K562 (cell line): ENCODE measurements around the gene SRM. TPM values are rescaled to one million over a fixed set of nuclear protein-coding genes. Genes with fewer than 3 reads are reported as not detected.

ENCODE experiments used
- EWSR1 ChIP-seq: fragments of 450-650 bp; IDR thresholded peaks from 2 replicates; pipeline ENCODE4 v1.6.1; 2018; ENCODE audit warnings: borderline replicate concordance, mild to moderate bottlenecking, low read depth, moderate library complexity; ENCODE audit not compliant: partially characterized antibody
- KAT8 ChIP-seq: fragments of 450-650 bp; IDR thresholded peaks from 2 replicates; pipeline ENCODE4 v1.6.1; 2016; ENCODE audit warnings: low read depth, mild to moderate bottlenecking
- RB1 ChIP-seq: fragments of 450-650 bp; IDR thresholded peaks from 2 replicates; pipeline ENCODE4 v1.6.1; 2017; ENCODE audit warnings: low read depth, mild to moderate bottlenecking
- SAP30 ChIP-seq: fragments of 200-600 bp; sonication (generic); IDR thresholded peaks from 2 replicates; pipeline ENCODE4 v1.6.1; 2012; ENCODE audit warnings: borderline replicate concordance, low read depth, mild to moderate bottlenecking, moderate library complexity, low read length, control low read depth, inconsistent platforms; ENCODE audit not compliant: insufficient read depth, poor library complexity, severe bottlenecking
- TRIM24 ChIP-seq, 2 experiments: fragments of 450-650 bp; IDR thresholded peaks; 2 replicates each; pipeline ENCODE4 v1.6.1; 2016
- polyA plus RNA-seq, 8 experiments: library from polyadenylated mRNA; depleted of rRNA in 4 of 8; stranded (reverse) in 5 of 8; unstranded in 3 of 8; fragments of >200 nt; fragmentation: Nextera tagmentation in 2 of 8; fragmentation: Illumina TruSeq in 1 of 8; extraction: Ambion mirVana in 2 of 8; extraction: Trizol in 1 of 8; gene quantifications; 2 replicates each; pipeline versions ENCODE4 v1.2.1 to v1.2.3, GENCODE V29; 2011 to 2014; ENCODE audit warnings: inconsistent platforms in 1 of 8, missing spikeins in 1 of 8
- total RNA-seq, 7 experiments: library from RNA; depleted of rRNA in 6 of 7; stranded (reverse); fragments of >200 nt in 6 of 7; fragmentation: Illumina TruSeq in 2 of 7; extraction: Trizol in 2 of 7; gene quantifications; 2 replicates each; pipeline versions ENCODE4 v1.2.1 to v1.2.3, GENCODE V29; 2011 to 2021; ENCODE audit warnings: low replicate concordance in 1 of 7
- TF ChIP-seq, protein P1 (sequence below): fragments of 450-650 bp; IDR thresholded peaks from 2 replicates; pipeline ENCODE4 v1.6.1; 2018; ENCODE audit not compliant: partially characterized antibody
- TF ChIP-seq, protein P2 (sequence below): sonication (generic); formaldehyde crosslinking; IDR thresholded peaks from 2 replicates; pipeline ENCODE4 v1.8.1; 2023; ENCODE audit warnings: mild to moderate bottlenecking, missing genetic modification reagents

Gene SRM
- total and polyA plus RNA-seq, 9 of the 15 experiments (the other 6 are each of a cell fraction or from before 2014, with no cell fraction given), result 23.9 to 373 (median 82.5) TPM

DNA sequence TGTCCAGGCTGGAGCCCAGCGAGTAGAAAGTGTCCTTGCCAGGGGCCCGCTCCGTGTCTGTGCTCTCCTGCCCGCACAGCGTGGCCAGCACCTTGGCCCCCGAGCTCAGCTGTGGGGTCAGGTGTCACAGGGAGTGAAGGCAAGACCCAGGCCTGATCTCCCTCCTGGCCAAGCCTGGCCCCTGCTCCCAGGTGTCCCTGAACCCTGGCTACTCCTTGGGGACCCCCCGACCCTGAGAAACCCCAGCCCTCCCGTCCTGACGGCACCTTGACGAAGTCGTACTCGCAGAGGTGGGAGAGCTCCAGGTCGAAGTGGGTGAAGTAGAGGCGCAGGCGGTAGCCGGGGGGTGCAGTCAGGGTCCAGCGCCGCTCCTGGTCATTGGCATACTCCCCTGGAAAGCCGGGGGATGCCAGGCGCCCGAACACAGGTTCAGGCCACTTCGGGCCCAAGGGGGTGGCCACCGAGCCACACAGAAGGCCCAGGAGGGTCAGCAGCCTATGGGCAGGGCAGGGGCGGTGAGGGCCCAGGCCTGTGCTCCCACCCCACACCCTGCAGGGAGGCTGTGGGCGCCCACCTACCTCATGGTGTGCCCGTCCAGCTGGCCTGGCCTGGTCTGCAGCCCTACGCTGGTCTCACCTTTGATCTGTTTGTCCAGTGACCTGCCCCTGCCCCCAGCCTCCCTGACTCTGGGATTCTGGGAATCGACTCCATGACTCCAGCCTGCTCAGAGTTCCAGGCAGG lies 13.0 kb downstream of the SRM start, which contains the start of gene MASP2 (continued):
- TF ChIP-seq, protein P1, sequence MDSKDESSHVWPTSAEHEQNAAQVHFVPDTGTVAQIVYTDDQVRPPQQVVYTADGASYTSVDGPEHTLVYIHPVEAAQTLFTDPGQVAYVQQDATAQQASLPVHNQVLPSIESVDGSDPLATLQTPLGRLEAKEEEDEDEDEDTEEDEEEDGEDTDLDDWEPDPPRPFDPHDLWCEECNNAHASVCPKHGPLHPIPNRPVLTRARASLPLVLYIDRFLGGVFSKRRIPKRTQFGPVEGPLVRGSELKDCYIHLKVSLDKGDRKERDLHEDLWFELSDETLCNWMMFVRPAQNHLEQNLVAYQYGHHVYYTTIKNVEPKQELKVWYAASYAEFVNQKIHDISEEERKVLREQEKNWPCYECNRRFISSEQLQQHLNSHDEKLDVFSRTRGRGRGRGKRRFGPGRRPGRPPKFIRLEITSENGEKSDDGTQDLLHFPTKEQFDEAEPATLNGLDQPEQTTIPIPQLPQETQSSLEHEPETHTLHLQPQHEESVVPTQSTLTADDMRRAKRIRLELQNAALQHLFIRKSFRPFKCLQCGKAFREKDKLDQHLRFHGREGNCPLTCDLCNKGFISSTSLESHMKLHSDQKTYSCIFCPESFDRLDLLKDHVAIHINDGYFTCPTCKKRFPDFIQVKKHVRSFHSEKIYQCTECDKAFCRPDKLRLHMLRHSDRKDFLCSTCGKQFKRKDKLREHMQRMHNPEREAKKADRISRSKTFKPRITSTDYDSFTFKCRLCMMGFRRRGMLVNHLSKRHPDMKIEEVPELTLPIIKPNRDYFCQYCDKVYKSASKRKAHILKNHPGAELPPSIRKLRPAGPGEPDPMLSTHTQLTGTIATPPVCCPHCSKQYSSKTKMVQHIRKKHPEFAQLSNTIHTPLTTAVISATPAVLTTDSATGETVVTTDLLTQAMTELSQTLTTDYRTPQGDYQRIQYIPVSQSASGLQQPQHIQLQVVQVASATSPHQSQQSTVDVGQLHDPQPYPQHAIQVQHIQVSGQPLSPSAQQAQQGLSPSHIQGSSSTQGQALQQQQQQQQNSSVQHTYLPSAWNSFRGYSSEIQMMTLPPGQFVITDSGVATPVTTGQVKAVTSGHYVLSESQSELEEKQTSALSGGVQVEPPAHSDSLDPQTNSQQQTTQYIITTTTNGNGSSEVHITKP, result no peak
- TF ChIP-seq, protein P2, sequence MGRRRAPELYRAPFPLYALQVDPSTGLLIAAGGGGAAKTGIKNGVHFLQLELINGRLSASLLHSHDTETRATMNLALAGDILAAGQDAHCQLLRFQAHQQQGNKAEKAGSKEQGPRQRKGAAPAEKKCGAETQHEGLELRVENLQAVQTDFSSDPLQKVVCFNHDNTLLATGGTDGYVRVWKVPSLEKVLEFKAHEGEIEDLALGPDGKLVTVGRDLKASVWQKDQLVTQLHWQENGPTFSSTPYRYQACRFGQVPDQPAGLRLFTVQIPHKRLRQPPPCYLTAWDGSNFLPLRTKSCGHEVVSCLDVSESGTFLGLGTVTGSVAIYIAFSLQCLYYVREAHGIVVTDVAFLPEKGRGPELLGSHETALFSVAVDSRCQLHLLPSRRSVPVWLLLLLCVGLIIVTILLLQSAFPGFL (CRISPR knock-in tag), result no peak
- TF ChIP-seq RB1 (no peak), SAP30 (no peak), EWSR1 (no peak), KAT8 (no peak), TRIM24 (IDR thresholded peaks at IDR 0.05) (no peak)
- TF ChIP-seq, all 486 proteins: peak for 0
